HFF-Myc (cell line): ENCODE results near the gene KCNH1.

Experiments
- DNase-seq: peaks from one replicate; pipeline ENCODE4 v3.0.0-alpha.2; 2011; ENCODE audit warnings: low read depth; ENCODE audit errors: extremely low read depth
- H3K4me3 ChIP-seq: replicated peaks from 2 replicates; pipeline ENCODE4 v1.5.1; 2011; ENCODE audit warnings: low read depth, mild to moderate bottlenecking, control low read depth, low read length
- TF ChIP-seq, protein P1 (sequence below): IDR thresholded peaks from 2 replicates; pipeline ENCODE4 v1.5.1; 2012; ENCODE audit warnings: mild to moderate bottlenecking, low read depth, low read length, control low read depth; ENCODE audit errors: missing control alignments

KCNH1 gene

DNA sequence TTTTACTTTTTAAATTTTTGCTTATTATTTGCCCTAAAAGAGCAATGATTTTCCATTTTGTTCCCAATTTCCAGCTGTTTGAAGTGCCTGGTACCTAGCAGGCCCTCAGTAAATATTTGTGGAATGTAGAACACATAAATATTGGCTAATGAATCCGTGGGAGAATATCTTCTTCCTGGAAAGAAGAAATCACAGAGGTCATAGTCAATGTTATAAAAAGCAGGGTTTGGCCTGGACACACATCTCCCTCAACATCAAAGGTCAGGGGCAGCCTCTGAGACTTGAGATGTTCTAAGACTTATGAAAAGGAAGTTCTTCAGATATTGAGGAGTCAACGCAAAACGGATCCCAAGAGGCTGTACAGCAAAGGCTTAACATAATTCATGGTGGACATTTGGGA, 447.1 kb downstream of the KCNH1 start:
- TF ChIP-seq, protein P1, sequence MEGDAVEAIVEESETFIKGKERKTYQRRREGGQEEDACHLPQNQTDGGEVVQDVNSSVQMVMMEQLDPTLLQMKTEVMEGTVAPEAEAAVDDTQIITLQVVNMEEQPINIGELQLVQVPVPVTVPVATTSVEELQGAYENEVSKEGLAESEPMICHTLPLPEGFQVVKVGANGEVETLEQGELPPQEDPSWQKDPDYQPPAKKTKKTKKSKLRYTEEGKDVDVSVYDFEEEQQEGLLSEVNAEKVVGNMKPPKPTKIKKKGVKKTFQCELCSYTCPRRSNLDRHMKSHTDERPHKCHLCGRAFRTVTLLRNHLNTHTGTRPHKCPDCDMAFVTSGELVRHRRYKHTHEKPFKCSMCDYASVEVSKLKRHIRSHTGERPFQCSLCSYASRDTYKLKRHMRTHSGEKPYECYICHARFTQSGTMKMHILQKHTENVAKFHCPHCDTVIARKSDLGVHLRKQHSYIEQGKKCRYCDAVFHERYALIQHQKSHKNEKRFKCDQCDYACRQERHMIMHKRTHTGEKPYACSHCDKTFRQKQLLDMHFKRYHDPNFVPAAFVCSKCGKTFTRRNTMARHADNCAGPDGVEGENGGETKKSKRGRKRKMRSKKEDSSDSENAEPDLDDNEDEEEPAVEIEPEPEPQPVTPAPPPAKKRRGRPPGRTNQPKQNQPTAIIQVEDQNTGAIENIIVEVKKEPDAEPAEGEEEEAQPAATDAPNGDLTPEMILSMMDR, result no peak
- H3K4me3 ChIP-seq, result no peak overlapping the region
- no peak for DNase-seq

DNA sequence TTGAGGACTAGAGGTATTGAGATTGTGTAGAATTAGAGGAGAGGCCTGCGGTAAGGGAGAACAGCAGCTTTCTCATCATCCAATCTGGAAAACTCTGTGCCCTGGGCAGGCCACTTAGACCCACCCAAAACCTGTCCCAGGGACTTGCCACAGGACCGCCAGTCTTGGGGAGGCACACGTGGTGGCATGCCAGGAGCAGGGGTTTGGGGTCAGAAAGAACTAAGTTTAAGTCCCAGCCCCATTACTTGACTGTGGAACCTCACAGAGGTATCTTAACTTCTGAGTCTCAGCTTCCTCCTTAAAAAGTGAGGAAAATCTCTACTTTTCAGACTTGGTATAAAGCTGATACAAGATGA, 448.7 kb downstream of the KCNH1 start:
- TF ChIP-seq, protein P1, result no peak
- no peak for DNase-seq
- no peak overlapping the region for H3K4me3 ChIP-seq

DNA sequence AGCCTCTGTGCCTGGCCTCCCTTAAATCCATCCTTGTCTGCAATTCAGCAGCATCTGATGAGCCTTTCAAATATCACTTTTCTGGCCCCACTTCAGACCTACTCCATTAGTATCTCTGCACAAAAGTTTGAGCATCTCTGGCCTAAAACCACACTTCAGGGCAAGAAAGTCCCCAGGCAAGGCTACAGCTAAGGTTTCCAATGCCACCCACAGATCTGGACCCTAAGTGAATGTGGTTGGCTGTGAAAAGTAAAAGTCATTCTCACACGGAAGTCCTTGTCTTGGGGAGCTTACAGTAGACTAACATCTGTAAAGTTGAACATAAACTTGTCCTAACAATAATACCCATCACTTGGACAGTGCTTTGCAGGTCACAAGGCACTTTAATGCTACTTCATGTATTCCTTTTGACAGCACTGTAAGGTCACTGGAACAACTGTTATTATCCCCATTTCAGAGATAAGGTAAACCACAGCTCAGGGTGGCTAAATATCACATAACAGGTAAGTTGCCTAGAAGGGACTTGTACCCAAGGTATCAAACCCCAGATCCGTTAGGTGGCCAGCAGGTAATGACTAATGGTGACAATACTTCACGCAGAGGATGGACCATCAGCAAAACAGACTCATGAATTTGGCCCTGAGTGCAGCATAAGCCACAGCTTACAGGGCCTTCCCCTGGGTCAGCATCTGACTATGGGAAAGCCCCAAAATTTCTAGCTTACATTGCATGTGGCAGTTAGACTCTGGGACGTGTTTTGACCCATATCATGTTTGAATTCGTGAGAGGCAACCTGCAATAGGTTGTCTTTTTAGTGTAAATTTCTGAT, 449.3 kb downstream of the KCNH1 start:
- H3K4me3 ChIP-seq, result no peak overlapping the region
- TF ChIP-seq, protein P1, result no peak
- DNase-seq, result no peak

DNA sequence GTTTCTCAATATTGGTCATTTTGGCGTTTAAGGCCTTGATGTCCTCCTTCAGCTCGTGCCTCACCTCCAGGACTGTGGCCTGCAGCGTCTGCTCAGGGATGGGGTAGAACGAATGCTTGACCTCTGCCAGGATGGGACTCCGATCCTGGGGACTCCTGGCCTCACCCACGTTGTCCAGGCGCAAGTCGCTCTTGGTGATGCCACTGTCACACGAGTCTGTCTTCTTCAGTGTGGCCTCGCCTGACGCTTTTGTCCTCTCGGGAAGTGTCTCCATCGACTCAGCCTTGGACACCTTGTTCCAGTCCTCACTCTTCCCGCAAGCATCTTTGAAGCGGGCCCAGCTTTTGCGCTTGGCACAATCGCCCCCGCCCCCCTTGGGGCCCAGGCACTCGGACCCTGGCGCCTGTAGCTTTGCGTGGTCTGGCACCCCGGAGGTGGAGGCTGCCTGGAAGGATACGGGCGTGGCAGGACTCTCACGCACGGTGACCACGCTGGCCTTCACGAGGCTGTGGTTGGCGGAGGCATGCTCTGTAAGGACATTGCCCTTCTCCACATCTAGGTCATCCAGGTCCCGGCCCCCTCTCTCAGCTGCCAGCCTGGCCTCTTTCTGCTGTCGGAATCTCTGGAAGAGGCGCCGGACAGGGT, 450.4 kb downstream of the KCNH1 start:
- no peak for DNase-seq
- TF ChIP-seq, protein P1, result no peak
- no peak overlapping the region for H3K4me3 ChIP-seq

DNA sequence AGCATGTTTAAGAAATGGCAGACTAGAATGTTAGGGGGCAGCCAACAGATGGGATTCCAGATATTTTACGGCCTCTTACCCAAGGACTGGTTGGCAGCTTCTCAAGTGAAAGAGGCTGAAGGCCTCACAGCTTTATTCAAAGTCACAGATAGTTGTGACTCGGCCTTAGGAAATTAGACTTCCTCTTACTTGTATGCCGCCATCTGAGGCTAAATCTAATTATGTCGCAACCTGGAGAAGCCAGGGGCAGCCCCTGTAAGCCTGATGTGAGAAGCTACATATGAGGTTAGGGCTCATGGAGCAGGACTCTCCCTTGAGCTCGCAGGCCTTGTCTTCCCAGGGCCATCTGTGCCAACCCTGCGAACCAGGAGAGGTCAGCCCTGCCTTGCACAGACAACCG, 452.8 kb downstream of the KCNH1 start:
- TF ChIP-seq, protein P1, result no peak
- DNase-seq, result no peak
- H3K4me3 ChIP-seq, result no peak overlapping the region

DNA sequence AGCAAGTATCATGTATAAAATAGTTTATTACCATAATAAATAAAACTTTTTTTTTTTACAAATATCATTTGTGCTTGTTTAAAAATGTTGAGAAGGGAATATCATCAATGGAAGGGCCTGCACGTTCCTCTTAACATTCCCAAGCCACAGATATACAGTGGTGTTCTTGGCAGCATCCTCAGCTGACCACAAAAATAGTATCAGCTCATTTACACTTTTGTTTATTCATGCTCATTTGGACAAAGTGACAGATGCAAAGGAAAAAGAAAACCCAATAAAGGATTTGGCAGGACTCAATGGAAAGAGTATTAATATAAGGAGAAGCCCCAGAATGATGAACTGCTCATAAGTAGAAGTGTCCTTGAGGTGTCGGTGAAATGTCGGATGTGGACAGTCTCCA, 455.6 kb downstream of the KCNH1 start:
- DNase-seq, result no peak
- H3K4me3 ChIP-seq, result no peak overlapping the region
- TF ChIP-seq, protein P1, result no peak
